Activated CD4-positive, alpha-beta memory T cell treated with anti-CD3 and anti-CD28 coated beads for 36 hours (primary cell): ENCODE measurements around the gene HMGA1. TPM values are rescaled to one million over a fixed set of nuclear protein-coding genes. Genes with fewer than 3 reads are reported as not detected.

ENCODE experiments used
- CTCF ChIA-PET: fragments of 350-600 bp; sonication (Branson Sonifier 250); formaldehyde crosslinking; loops from one replicate; lab custom pipeline; 2021; ENCODE audit warnings: antibody characterized with exemption, inconsistent platforms; lab: Charles Lee
- POLR2A ChIA-PET: fragments of 350-600 bp; sonication (Branson Sonifier 250); formaldehyde crosslinking; loops from one replicate; lab custom pipeline; 2021; ENCODE audit warnings: antibody characterized with exemption; lab: Charles Lee
- DNase-seq: peaks from one replicate; pipeline ENCODE4 v3.0.0-alpha.2; 2020
- H3K27ac Mint-ChIP-seq: one replicate; pipeline ENCODE4 v1.8.0; 2021; ENCODE audit warnings: mixed read lengths
- H3K27me3 Mint-ChIP-seq: one replicate; pipeline ENCODE4 v1.8.0; 2021; ENCODE audit warnings: mixed read lengths
- H3K36me3 Mint-ChIP-seq: one replicate; pipeline ENCODE4 v1.8.0; 2021; ENCODE audit warnings: mixed read lengths
- H3K4me1 Mint-ChIP-seq: one replicate; pipeline ENCODE4 v1.8.0; 2021; ENCODE audit warnings: low read depth, mixed read lengths
- H3K4me3 Mint-ChIP-seq: one replicate; pipeline ENCODE4 v1.8.0; 2021; ENCODE audit warnings: mild to moderate bottlenecking, mixed read lengths
- H3K9me3 Mint-ChIP-seq: one replicate; pipeline ENCODE4 v1.8.0; 2021; ENCODE audit warnings: mixed read lengths
- intact Hi-C: fragments of 100-400 bp; cut with micrococcal nuclease; formaldehyde crosslinking; loops from one replicate; pipeline ENCODE4 v1.15.1; 2023
- microRNA-seq: library from miRNA; unstranded; fragments of <30 nt; microRNA quantifications from one replicate; pipeline ENCODE4 v1.2.0, GENCODE V29; 2022; ENCODE audit warnings: borderline number of aligned reads, borderline microRNAs expressed, borderline replicate concordance
- total RNA-seq, 2 experiments: library from RNA; stranded (reverse); gene quantifications; one replicate each; pipeline ENCODE4 v1.2.3, GENCODE V29; 2021

The HMGA1 gene
- total RNA-seq, 2 experiments from 2014 or later: 422 to 429 TPM

DNA sequence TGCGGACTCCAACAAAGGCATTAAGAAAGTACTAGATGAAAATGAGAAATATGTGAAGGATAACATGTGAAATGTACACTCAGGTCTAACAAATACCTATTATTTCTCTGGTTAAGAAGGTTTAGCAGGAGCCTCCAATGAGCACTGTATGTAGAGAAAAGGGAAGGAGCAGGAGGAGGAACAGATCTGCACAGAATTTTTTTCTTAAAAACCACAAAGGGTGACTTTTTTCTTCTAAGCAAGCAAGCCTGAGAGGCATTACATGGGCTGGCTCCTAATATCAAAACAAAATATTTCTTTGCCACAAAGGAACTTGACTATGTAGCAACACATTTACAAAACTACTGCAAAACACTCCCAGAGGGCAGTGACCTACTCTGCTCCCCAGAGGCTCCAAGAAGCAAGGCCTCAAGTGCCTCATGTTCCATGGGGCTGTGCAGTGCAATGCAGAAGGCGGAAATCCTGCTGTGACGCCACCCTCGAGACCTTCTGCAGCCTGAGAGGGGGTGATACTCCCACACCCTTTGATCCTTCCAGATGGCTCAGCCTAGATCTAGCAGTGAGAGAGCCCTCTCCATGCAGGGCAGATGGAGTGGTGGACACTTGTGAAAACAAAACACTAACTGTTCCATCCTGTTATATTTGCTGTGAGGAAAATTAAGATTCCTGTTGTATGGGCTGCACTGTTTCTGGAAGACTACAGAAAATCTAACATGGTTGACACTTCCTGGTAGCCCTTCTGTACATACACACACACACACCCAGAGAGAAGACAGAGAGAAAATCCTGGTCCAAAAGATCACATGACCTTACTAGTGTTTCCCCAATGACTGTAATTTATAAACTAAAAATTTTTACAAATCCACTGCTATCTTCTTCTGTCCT is 48.1 kb downstream of the HMGA1 start:
- POLR2A ChIA-PET: no interaction called here
- intact Hi-C loops: no loop called here

DNA sequence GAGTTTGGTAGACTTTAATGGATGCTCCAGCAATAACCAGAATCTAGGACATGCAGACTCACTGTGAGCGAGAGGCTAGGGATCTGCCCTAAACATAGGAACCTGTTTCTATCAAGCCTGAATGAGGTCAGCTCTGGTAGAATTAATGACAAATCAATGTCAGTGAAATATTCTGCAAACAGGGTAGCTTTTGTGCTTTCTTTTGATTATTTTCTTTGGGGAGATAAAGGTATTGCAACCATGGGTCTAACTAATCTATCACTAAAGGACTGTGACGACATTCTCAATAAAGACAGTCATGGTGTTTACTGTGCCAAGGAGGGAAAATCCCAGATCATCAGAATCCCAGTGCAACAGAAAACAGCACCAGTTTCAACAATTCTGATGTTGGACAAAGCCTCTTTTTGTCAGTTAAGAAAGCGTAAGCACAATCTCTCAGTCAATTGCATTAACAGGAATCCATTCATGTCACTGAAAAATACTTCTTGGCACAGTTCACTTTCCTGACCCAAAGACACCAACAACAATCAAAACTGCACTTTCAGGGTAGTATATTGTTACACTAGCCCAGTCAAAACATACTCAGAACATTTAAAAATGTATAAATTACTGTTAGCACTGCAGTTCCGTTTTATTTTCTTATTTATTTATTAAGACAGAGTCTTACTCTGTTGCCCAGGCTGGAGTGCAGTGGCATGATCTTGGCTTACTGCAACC is 48.9 kb downstream of the HMGA1 start:
- Mint-ChIP-seq H3K36me3 (peaks cover 20% of the 10 kb centered on the region), H3K4me3 (no peak overlapping the region), H3K9me3 (no peaks in the 10 kb centered on the region), H3K4me1 (peaks cover 8% of the 10 kb centered on the region), H3K27ac (no peak overlapping the region), H3K27me3 (no peaks in the 10 kb centered on the region)
- CTCF ChIA-PET: no interaction called here
- intact Hi-C loops: no loop called here
- DNase-seq: no peak
- POLR2A ChIA-PET: no interaction called here

More for the DNA sequence above, 48.1 kb downstream of the HMGA1 start:
- DNase-seq: no peak
- no peak overlapping the region for H3K4me3 Mint-ChIP-seq
- no peak overlapping the region for H3K27ac Mint-ChIP-seq
- H3K36me3 Mint-ChIP-seq: peaks cover 20% of the 10 kb centered on the region
- no peaks in the 10 kb centered on the region for H3K27me3 Mint-ChIP-seq
- CTCF ChIA-PET: no interaction called here
- H3K9me3 Mint-ChIP-seq: no peaks in the 10 kb centered on the region
- H3K4me1 Mint-ChIP-seq: peaks cover 8% of the 10 kb centered on the region

DNA sequence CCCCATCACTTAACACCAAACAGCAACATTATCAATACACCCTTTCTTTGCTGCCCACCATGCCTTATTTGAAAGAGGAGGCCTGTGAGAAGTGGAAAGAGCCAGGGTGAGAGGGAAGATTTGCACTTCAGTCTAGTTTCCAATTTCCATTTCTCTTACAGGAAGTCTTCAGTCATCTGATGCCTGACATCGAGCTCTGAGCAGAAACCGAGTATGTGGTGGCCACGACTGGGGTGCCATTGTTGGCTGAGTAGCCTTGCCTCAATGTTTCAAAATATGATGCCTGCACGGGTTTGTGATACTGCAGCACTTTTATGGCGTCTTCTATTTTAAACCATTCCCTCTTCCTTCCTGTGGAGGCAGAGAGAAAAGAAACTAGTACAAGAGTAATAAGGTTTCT is 51.9 kb downstream of the HMGA1 start:
- intact Hi-C loops: no loop called here
- no peak overlapping the region for H3K4me3 Mint-ChIP-seq
- H3K36me3 Mint-ChIP-seq: peaks cover 27% of the 10 kb centered on the region
- ChIA-PET CTCF (interaction anchor here (1.0 to 1.1 kb wide), 2 partner anchors 15 to 127 kb away, joined by 3 to 5 read pairs; no protein-coding TSS in a partner anchor), POLR2A (no interaction called here)
- no peaks in the 10 kb centered on the region for H3K27me3 Mint-ChIP-seq
- no peaks in the 10 kb centered on the region for H3K9me3 Mint-ChIP-seq
- H3K27ac Mint-ChIP-seq: peak overlapping the region; percentile 45
- peaks cover 8% of the 10 kb centered on the region for H3K4me1 Mint-ChIP-seq
- DNase-seq: peak; percentile 52

DNA sequence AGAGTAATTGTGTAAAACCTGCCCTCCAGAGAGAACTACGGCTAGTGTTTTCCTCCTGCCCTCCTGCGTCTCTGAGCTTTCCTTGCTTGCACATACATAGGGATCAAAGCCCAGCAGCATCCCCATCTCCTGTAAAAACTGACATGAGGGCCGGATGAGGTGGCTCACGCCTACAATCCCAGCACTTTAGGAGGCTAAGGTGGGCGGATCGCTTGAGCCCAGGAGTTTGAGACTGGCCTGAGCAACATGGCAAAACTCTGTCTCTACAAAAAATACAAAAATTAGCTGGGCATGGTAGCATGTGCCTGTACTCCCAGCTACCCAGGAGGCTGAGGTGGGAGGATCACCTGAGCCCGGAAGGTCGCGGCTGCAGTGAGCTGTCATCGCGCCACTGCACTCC is 52.5 kb downstream of the HMGA1 start:
- H3K9me3 Mint-ChIP-seq: no peaks in the 10 kb centered on the region
- intact Hi-C loops: no loop called here
- H3K27me3 Mint-ChIP-seq: no peaks in the 10 kb centered on the region
- H3K27ac Mint-ChIP-seq: peak overlapping the region; percentile 45
- CTCF ChIA-PET: interaction anchor here (1.0 to 1.1 kb wide), 2 partner anchors 16 to 126 kb away, joined by 3 to 5 read pairs; no protein-coding TSS in a partner anchor
- no peak for DNase-seq
- H3K4me3 Mint-ChIP-seq: no peak overlapping the region
- peaks cover 8% of the 10 kb centered on the region for H3K4me1 Mint-ChIP-seq
- POLR2A ChIA-PET: no interaction called here
- H3K36me3 Mint-ChIP-seq: peaks cover 27% of the 10 kb centered on the region

DNA sequence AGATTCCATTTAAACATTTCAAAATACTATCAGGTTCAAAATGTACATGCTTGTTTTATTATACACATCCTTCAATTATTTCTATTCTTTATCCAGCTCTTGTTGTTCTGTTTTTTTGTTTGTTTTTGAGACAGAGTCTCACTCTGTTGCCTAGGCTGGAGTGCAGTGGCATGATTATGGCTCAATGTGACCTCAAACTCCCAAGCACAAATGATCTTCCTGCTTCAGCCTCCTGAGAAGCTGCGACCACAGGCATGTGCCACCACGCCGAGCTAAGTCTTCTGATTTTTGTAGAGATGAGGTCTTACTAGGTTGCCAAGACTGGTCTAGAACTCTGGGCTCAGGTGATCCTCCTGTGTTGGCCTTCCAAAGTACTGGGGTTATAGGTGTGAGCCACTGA is 56.3 kb downstream of the HMGA1 start:
- no peak for DNase-seq
- H3K27me3 Mint-ChIP-seq: no peaks in the 10 kb centered on the region
- no peak overlapping the region for H3K27ac Mint-ChIP-seq
- intact Hi-C loops: no loop called here
- no peaks in the 10 kb centered on the region for H3K9me3 Mint-ChIP-seq
- H3K4me3 Mint-ChIP-seq: no peak overlapping the region
- ChIA-PET CTCF (no interaction called here), POLR2A (no interaction called here)
- peaks cover 19% of the 10 kb centered on the region for H3K36me3 Mint-ChIP-seq
- H3K4me1 Mint-ChIP-seq: peaks cover 16% of the 10 kb centered on the region

DNA sequence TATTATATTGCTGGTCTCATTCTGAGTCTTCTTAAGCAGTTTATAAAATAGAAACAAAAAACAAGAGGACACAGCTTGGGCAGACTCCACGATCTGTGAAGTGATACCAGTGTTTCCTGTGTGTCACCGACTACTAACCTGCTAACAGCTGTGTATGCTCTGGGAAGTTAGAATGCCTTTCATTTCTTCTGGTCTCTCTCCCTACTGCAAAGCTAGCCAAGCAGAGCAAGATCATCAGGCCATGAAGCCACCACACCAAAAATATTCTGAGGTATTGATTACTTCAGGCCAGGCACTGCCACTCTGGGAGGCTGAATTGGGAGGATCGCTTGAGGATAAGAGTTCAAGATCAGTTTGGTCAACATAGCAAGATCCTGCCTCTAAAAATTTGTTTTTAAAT is 59.0 kb downstream of the HMGA1 start:
- H3K9me3 Mint-ChIP-seq: no peaks in the 10 kb centered on the region
- peak overlapping the region; percentile 49 for H3K27ac Mint-ChIP-seq
- POLR2A ChIA-PET: no interaction called here
- peaks cover 15% of the 10 kb centered on the region for H3K36me3 Mint-ChIP-seq
- no peaks in the 10 kb centered on the region for H3K27me3 Mint-ChIP-seq
- no peak overlapping the region for H3K4me3 Mint-ChIP-seq
- DNase-seq: no peak
- peaks cover 8% of the 10 kb centered on the region for H3K4me1 Mint-ChIP-seq
- CTCF ChIA-PET: no interaction called here
- intact Hi-C loops: no loop called here

Small RNA genes lying within 50 kb of the gene (microRNA-seq; reads per million reads assigned to microRNA genes)
- not detected for gene MIR6835

Other genes with a start within 250 kb of the HMGA1 start
- gene GRM4, start 90.8 kb upstream of the HMGA1 start, total RNA-seq: under 1 TPM in 1 of 2 experiments, not detected in 1; 0.05 TPM
- 10 to 100 TPM; 22.4 to 25.2 TPM for gene SMIM29, start 12.1 kb downstream of the HMGA1 start, total RNA-seq
- 10 to 100 TPM; 12.7 to 13.4 TPM for gene NUDT3, start 155.8 kb downstream of the HMGA1 start, total RNA-seq
- gene RPS10, start 189.2 kb downstream of the HMGA1 start, total RNA-seq: 1,000 to 10,000 TPM; 2,106 to 2,169 TPM
- under 1 TPM; 0.10 to 0.40 TPM for gene PACSIN1, start 229.2 kb downstream of the HMGA1 start, total RNA-seq